Measurements from ENCODE around the gene SLC24A4.

DNA sequence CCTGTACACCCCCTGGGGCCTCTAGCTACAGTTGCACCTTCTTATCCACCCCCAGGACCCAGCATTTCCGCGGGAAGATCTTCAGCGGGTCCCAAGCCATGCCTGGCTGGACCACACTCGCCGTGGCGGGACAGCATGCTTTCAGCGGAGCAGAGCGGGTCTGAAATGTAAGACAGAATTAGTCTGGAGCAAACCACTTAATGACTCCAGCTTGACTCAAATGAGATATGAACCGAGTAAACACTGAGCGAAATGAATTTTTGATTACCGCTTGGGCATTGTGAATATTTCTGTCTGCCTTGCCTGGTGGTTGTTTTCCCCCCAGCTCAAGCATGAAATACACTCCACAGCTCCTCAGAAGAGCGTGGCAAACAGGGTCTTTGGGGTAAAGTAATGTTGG is 60.8 kb downstream of the SLC24A4 start:
- TF ChIP-seq, protein P1, sequence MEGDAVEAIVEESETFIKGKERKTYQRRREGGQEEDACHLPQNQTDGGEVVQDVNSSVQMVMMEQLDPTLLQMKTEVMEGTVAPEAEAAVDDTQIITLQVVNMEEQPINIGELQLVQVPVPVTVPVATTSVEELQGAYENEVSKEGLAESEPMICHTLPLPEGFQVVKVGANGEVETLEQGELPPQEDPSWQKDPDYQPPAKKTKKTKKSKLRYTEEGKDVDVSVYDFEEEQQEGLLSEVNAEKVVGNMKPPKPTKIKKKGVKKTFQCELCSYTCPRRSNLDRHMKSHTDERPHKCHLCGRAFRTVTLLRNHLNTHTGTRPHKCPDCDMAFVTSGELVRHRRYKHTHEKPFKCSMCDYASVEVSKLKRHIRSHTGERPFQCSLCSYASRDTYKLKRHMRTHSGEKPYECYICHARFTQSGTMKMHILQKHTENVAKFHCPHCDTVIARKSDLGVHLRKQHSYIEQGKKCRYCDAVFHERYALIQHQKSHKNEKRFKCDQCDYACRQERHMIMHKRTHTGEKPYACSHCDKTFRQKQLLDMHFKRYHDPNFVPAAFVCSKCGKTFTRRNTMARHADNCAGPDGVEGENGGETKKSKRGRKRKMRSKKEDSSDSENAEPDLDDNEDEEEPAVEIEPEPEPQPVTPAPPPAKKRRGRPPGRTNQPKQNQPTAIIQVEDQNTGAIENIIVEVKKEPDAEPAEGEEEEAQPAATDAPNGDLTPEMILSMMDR (conservative IDR thresholded peaks at IDR 0.05; ENCODE audit: low read depth, low read length) = no peak
- TF ChIP-seq POLR2A (IDR thresholded peaks at IDR 0.05; ENCODE audit: low read depth, low read length) (no peak), FOS (IDR thresholded peaks at IDR 0.05; ENCODE audit: low read depth, low read length) (no peak), RCOR1 (IDR thresholded peaks at IDR 0.05; ENCODE audit: insufficient replicate concordance, low read length) (no peak), CHD1 (IDR thresholded peaks at IDR 0.05; ENCODE audit: low read depth, low read length) (no peak)
- TF ChIP-seq, protein P2, sequence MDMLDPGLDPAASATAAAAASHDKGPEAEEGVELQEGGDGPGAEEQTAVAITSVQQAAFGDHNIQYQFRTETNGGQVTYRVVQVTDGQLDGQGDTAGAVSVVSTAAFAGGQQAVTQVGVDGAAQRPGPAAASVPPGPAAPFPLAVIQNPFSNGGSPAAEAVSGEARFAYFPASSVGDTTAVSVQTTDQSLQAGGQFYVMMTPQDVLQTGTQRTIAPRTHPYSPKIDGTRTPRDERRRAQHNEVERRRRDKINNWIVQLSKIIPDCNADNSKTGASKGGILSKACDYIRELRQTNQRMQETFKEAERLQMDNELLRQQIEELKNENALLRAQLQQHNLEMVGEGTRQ (IDR thresholded peaks at IDR 0.05; ENCODE audit: low read depth, low read length) = no peak

All from IMR-90 (cell line).